K562 (cell line): ENCODE results near the gene PTPN20. TPM values are rescaled to one million over a fixed set of nuclear protein-coding genes. Genes with fewer than 3 reads are reported as not detected.

ENCODE experiments used
- ATAC-seq: fragments of 200-7000 bp; cut with Tn5 transposase; 3 replicates; pipeline ENCODE4 v1.9.1; 2020; ENCODE audit warnings: moderate library complexity
- BruUV-seq: library from RNA; stranded (reverse); fragments of 400-500 nt; replicated peaks from 2 replicates; lab custom pipeline; 2021; lab: Mats Ljungman, UMichigan
- CTCF ChIA-PET: fragments of 300-600 bp; formaldehyde crosslinking; extraction: SDS; loops from one replicate; lab custom pipeline; 2021; ENCODE audit warnings: low intra/inter-chr PET ratio; lab: Yijun Ruan, JAX
- POLR2A ChIA-PET: fragments of 300-600, 350-650 bp; sonication (Branson Sonifier 250); formaldehyde crosslinking; extraction: SDS; loops from one replicate; lab custom pipeline; 2021; ENCODE audit warnings: antibody characterized with exemption, inconsistent platforms; lab: Yijun Ruan, JAX
- DNase-seq, 4 experiments: peaks; one replicate each; pipeline versions ENCODE4 v3.0.0 to v3.0.0-alpha.2; 2011 to 2018; ENCODE audit warnings: low spot score in 3 of 4, mixed read lengths in 3 of 4; ENCODE audit errors: extremely low read depth in 1 of 4
- FAIRE-seq: peaks from 2 replicates; lab custom pipeline; 2011; peaks lifted over from hg19 to GRCh38; lab: Jason Lieb, UNC
- H2AFZ ChIP-seq: 2 replicates; pipeline ENCODE4 v1.6.0; 2011; ENCODE audit warnings: low read depth, low read length, control low read depth, inconsistent platforms
- H3K27ac ChIP-seq: fragments of 200-600 bp; 3 replicates; pipeline ENCODE4 v1.8.0; 2011; ENCODE audit warnings: low read depth, mild to moderate bottlenecking, control low read depth, inconsistent platforms, low read length, moderate library complexity, mixed read lengths; ENCODE audit errors: extremely low read depth
- H3K27me3 ChIP-seq, 2 experiments: fragments of 300-600 bp in 1 of 2; 2 replicates in 1 of 2; 3 replicates in 1 of 2; pipeline versions ENCODE4 v1.6.0 to v1.8.0; 2011; ENCODE audit warnings: inconsistent platforms in 2 of 2, low read length in 2 of 2, mild to moderate bottlenecking in 1 of 2, mixed read lengths in 1 of 2, moderate library complexity in 1 of 2; ENCODE audit not compliant: control insufficient read depth in 2 of 2, insufficient read depth in 2 of 2
- H3K36me3 ChIP-seq: fragments of 300-600 bp; 3 replicates; pipeline ENCODE4 v1.8.0; 2011; ENCODE audit warnings: mild to moderate bottlenecking, low read length, inconsistent platforms; ENCODE audit not compliant: control insufficient read depth, insufficient read depth
- H3K4me1 ChIP-seq, 2 experiments: fragments of 200-600 bp in 1 of 2; replicated peaks in 1 of 2; 2 replicates in 1 of 2; 3 replicates in 1 of 2; pipeline versions ENCODE4 v1.5.1 to v1.8.0; 2011; ENCODE audit warnings: inconsistent platforms in 2 of 2, low read length in 2 of 2, mild to moderate bottlenecking in 1 of 2, mixed read lengths in 1 of 2, moderate library complexity in 1 of 2; ENCODE audit not compliant: control insufficient read depth in 2 of 2, insufficient read depth in 2 of 2
- H3K4me2 ChIP-seq: 2 replicates; pipeline ENCODE4 v1.6.1; 2011; ENCODE audit warnings: low read length, control low read depth, inconsistent platforms, mixed read lengths; ENCODE audit not compliant: insufficient read depth
- H3K4me3 ChIP-seq: fragments of 200-600 bp; sonication (generic), shearing (Covaris generic); 2 replicates; pipeline ENCODE4 v1.5.1; 2016; ENCODE audit warnings: control low read depth, inconsistent platforms
- H3K79me2 ChIP-seq: fragments of 200-600 bp; 3 replicates; pipeline ENCODE4 v1.8.0; 2011; ENCODE audit warnings: low read length, inconsistent platforms; ENCODE audit not compliant: control insufficient read depth, insufficient read depth
- H3K9ac ChIP-seq, 2 experiments: 2 replicates each; pipeline versions ENCODE4 v1.6.0 to v1.6.1; 2011; ENCODE audit warnings: low read depth in 2 of 2, low read length in 2 of 2, control low read depth in 1 of 2, inconsistent platforms in 1 of 2, mild to moderate bottlenecking in 1 of 2, mixed read lengths in 1 of 2; ENCODE audit not compliant: insufficient read depth in 1 of 2
- H3K9me1 ChIP-seq: one replicate; pipeline ENCODE4 v1.6.0; 2011; ENCODE audit warnings: inconsistent platforms, mild to moderate bottlenecking, low read length, moderate library complexity; ENCODE audit not compliant: control insufficient read depth, insufficient read depth
- H3K9me3 ChIP-seq: replicated peaks from 2 replicates; pipeline ENCODE4 v1.5.1; 2011; ENCODE audit warnings: low read depth, low read length, inconsistent platforms; ENCODE audit not compliant: control insufficient read depth, insufficient read depth
- H4K20me1 ChIP-seq: replicated peaks from 2 replicates; pipeline ENCODE4 v1.6.1; 2011; ENCODE audit warnings: low read length, inconsistent platforms, mixed read lengths; ENCODE audit not compliant: control insufficient read depth, insufficient read depth
- BRD9 ChIP-seq: fragments of 450-650 bp; IDR thresholded peaks from 2 replicates; pipeline ENCODE4 v1.6.1; 2018; ENCODE audit warnings: low read depth; ENCODE audit not compliant: partially characterized antibody
- CEBPZ ChIP-seq: fragments of 150-350 bp; IDR thresholded peaks from 2 replicates; pipeline ENCODE4 v1.6.1; 2014; ENCODE audit warnings: low read depth, mild to moderate bottlenecking, low read length, borderline replicate concordance
- CREB1 ChIP-seq, 2 experiments: sonication (generic) in 1 of 2; formaldehyde crosslinking in 1 of 2; IDR thresholded peaks; 2 replicates each; pipeline versions ENCODE4 v1.6.1 to v1.8.0; 2012 to 2022; ENCODE audit warnings: inconsistent platforms in 1 of 2, mild to moderate bottlenecking in 1 of 2, missing genetic modification reagents in 1 of 2, moderate library complexity in 1 of 2
- ESRRB ChIP-seq: fragments of 250-450 bp; sonication (Bioruptor Pico); IDR thresholded peaks from 2 replicates; pipeline ENCODE4 v1.5.0; 2020; ENCODE audit warnings: mild to moderate bottlenecking, moderate library complexity, borderline replicate concordance
- HDAC6 ChIP-seq: IDR thresholded peaks from 2 replicates; pipeline ENCODE4 v1.6.1; 2012; ENCODE audit warnings: low read depth, mild to moderate bottlenecking, control low read depth, inconsistent platforms, low read length, moderate library complexity
- MAFG ChIP-seq: fragments of 450-650 bp; conservative IDR thresholded peaks from 2 replicates; pipeline ENCODE4 v1.6.1; 2016; ENCODE audit warnings: missing genetic modification characterization, missing compliant biosample characterization
- MTA2 ChIP-seq: fragments of 450-650 bp; IDR thresholded peaks from 2 replicates; pipeline ENCODE4 v1.6.1; 2016; ENCODE audit warnings: low read depth
- NCOA4 ChIP-seq: fragments of 450-650 bp; IDR thresholded peaks from 2 replicates; pipeline ENCODE4 v1.6.1; 2018; ENCODE audit warnings: mild to moderate bottlenecking; ENCODE audit not compliant: partially characterized antibody
- RBM17 ChIP-seq: fragments of 200-400 bp; formaldehyde crosslinking; IDR thresholded peaks from 2 replicates; pipeline ENCODE4 v1.6.1; 2017; ENCODE audit warnings: low read depth, mild to moderate bottlenecking, low read length, borderline replicate concordance
- SIRT6 ChIP-seq: IDR thresholded peaks from one replicate; pipeline ENCODE4 v1.6.1; 2012; ENCODE audit warnings: low read depth, mild to moderate bottlenecking, control low read depth, inconsistent platforms, low read length, moderate library complexity
- STAT6 ChIP-seq: sonication (generic); formaldehyde crosslinking; IDR thresholded peaks from 2 replicates; pipeline ENCODE4 v1.8.1; 2023; ENCODE audit warnings: mild to moderate bottlenecking, missing genetic modification reagents
- ZBTB9 ChIP-seq: fragments of 450-650 bp; formaldehyde crosslinking; IDR thresholded peaks from 2 replicates; pipeline ENCODE4 v1.4.0; 2020; ENCODE audit warnings: mild to moderate bottlenecking, moderate library complexity
- ZNF232 ChIP-seq: sonication (generic); formaldehyde crosslinking; IDR thresholded peaks from 2 replicates; pipeline ENCODE4 v1.8.0; 2022; ENCODE audit warnings: mild to moderate bottlenecking, missing genetic modification reagents
- WGBS: fragments of 100-300 bp; shearing (Covaris generic); methylation state at CpG from one replicate; pipeline ENCODE4 v1.1.6; 2016; ENCODE audit warnings: low coverage, mixed read lengths; ENCODE audit not compliant: insufficient coverage; ENCODE audit errors: missing lambda C conversion rate; 5-methylcytosine and 5-hydroxymethylcytosine counted together
- in situ Hi-C: fragments of 300-500 bp; cut with MboI; formaldehyde crosslinking; loops from 4 replicates; pipeline ENCODE4 v1.15.0; 2018; ENCODE audit warnings: inconsistent platforms, mixed read lengths
- intact Hi-C: fragments of 100-400 bp; cut with micrococcal nuclease; formaldehyde crosslinking; loops from 2 replicates; pipeline ENCODE4 v1.14.2; 2022
- polyA plus RNA-seq, 8 experiments: library from polyadenylated mRNA; depleted of rRNA in 4 of 8; stranded (reverse) in 5 of 8; unstranded in 3 of 8; fragments of >200 nt; fragmentation: Nextera tagmentation in 2 of 8; fragmentation: Illumina TruSeq in 1 of 8; extraction: Ambion mirVana in 2 of 8; extraction: Trizol in 1 of 8; gene quantifications; 2 replicates each; pipeline versions ENCODE4 v1.2.1 to v1.2.3, GENCODE V29; 2011 to 2014; ENCODE audit warnings: inconsistent platforms in 1 of 8, missing spikeins in 1 of 8
- total RNA-seq, 7 experiments: library from RNA; depleted of rRNA in 6 of 7; stranded (reverse); fragments of >200 nt in 6 of 7; fragmentation: Illumina TruSeq in 2 of 7; extraction: Trizol in 2 of 7; gene quantifications; 2 replicates each; pipeline versions ENCODE4 v1.2.1 to v1.2.3, GENCODE V29; 2011 to 2021; ENCODE audit warnings: low replicate concordance in 1 of 7

The PTPN20 gene
- total and polyA plus RNA-seq, 9 of the 15 experiments (the other 6 are each of a cell fraction or from before 2014, with no cell fraction given), result 0.03 to 0.18 (median 0.10) TPM; not detected in 6

- Histone ChIP-seq H3K9me1 (no peaks in the 10 kb centered on the region), H3K9me3 (no peaks in the 10 kb centered on the region), H3K36me3 (no peaks in the 10 kb centered on the region), H3K27me3 (peaks cover 2 to 16% of the 10 kb centered on the region in 2 experiments; a peak in 2 of 5 replicates), H2AFZ (no peak overlapping the region), H3K4me1 (no peaks in the 10 kb centered on the region), H3K79me2 (no peaks in the 10 kb centered on the region), H4K20me1 (no peaks in the 10 kb centered on the region), H3K27ac (no peak overlapping the region), H3K4me2 (no peak overlapping the region), H3K4me3 (no peak overlapping the region), H3K9ac (no peak overlapping the region)
- BruUV-seq, result no TSS peak
- ChIA-PET POLR2A (no interaction called here), CTCF (no interaction called here)
- no peak for FAIRE-seq
- WGBS, result 0% methylated on average over 3 of the region's 3 CpGs
- intact Hi-C loops, result no loop called here
- ATAC-seq, result no peak
- in situ Hi-C loops, result no loop called here
- no peak for DNase-seq
- TF ChIP-seq BRD9, result no peak
- TF ChIP-seq NCOA4, result no peak
- no peak for TF ChIP-seq SIRT6
- no peak for TF ChIP-seq ESRRB (CRISPR knock-in tag)
- TF ChIP-seq ZNF232 (CRISPR knock-in tag), result no peak
- no peak for TF ChIP-seq ZBTB9 (CRISPR knock-in tag)
- no peak for TF ChIP-seq HDAC6
- TF ChIP-seq MAFG, result no peak
- no peak for TF ChIP-seq CREB1 (IDR thresholded peaks at IDR 0.05)
- no peak for TF ChIP-seq CREB1 (CRISPR knock-in tag; IDR thresholded peaks at IDR 0.05)
- no peak for TF ChIP-seq RBM17
- TF ChIP-seq MTA2, result no peak
- no peak for TF ChIP-seq CEBPZ
- TF ChIP-seq STAT6 (CRISPR knock-in tag), result no peak
These were observed 98.8 kb downstream of the PTPN20 start for GRCh38 chr10:47010036-47010435.
